ENCODE data around the gene CBFA2T3. TPM values are rescaled to one million over a fixed set of nuclear protein-coding genes. Genes with fewer than 3 reads are reported as not detected.

Gene CBFA2T3
- polyA plus RNA-seq, 1 experiment = not detected

GRCh38 chr16:88922826-88923410 lies 54.1 kb downstream of the CBFA2T3 start:
- no peak for DNase-seq (ENCODE audit: low read depth)
- TF ChIP-seq CTCF (IDR thresholded peaks at IDR 0.05; ENCODE audit: insufficient read depth, low read depth, low read length) = no peak
- Histone ChIP-seq H3K4me3 (ENCODE audit: low read depth, low read length) (no peak overlapping the region), H3K27me3 (ENCODE audit: control insufficient read depth, insufficient read depth, low read length) (no peaks in the 10 kb centered on the region; the same call in 1 of the 2 replicates), H3K36me3 (ENCODE audit: control insufficient read depth, insufficient read depth, low read length) (no peaks in the 10 kb centered on the region)
- POLR2A ChIA-PET = no interaction called here
- CTCF ChIA-PET = interaction anchor here (1.2 kb wide), 1 partner anchor 65 kb away, joined by 3 read pairs; no protein-coding TSS in a partner anchor

GRCh38 chr16:88922114-88922825 lies 54.7 kb downstream of the CBFA2T3 start:
- no peak overlapping the region for H3K4me3 ChIP-seq (ENCODE audit: low read depth, low read length)
- CTCF ChIA-PET = interaction anchor here (1.1 to 1.2 kb wide), 2 partner anchors 57 to 65 kb away, joined by 3 read pairs; no protein-coding TSS in a partner anchor
- POLR2A ChIA-PET = no interaction called here
- no peaks in the 10 kb centered on the region; the same call in 1 of the 2 replicates for H3K27me3 ChIP-seq (ENCODE audit: control insufficient read depth, insufficient read depth, low read length)
- no peak for TF ChIP-seq CTCF (IDR thresholded peaks at IDR 0.05; ENCODE audit: insufficient read depth, low read depth, low read length)
- DNase-seq (ENCODE audit: low read depth) = no peak
- H3K36me3 ChIP-seq (ENCODE audit: control insufficient read depth, insufficient read depth, low read length) = no peaks in the 10 kb centered on the region

- CTCF ChIA-PET = interaction anchor here (1.0 to 1.2 kb wide), 3 partner anchors 56 to 64 kb away, joined by 3 read pairs; no protein-coding TSS in a partner anchor
- POLR2A ChIA-PET = no interaction called here
- TF ChIP-seq CTCF (IDR thresholded peaks at IDR 0.05; ENCODE audit: insufficient read depth, low read depth, low read length) = no peak
- H3K4me3 ChIP-seq (ENCODE audit: low read depth, low read length) = no peak overlapping the region
- H3K36me3 ChIP-seq (ENCODE audit: control insufficient read depth, insufficient read depth, low read length) = no peaks in the 10 kb centered on the region
- no peak for DNase-seq (ENCODE audit: low read depth)
- no peaks in the 10 kb centered on the region; the same call in 1 of the 2 replicates for H3K27me3 ChIP-seq (ENCODE audit: control insufficient read depth, insufficient read depth, low read length)
Observed at GRCh38 chr16:88921591-88921990, 55.4 kb downstream of the CBFA2T3 start.

GRCh38 chr16:88920618-88921590 lies 56.1 kb downstream of the CBFA2T3 start:
- H3K36me3 ChIP-seq (ENCODE audit: control insufficient read depth, insufficient read depth, low read length) = no peaks in the 10 kb centered on the region
- TF ChIP-seq CTCF (IDR thresholded peaks at IDR 0.05; ENCODE audit: insufficient read depth, low read depth, low read length) = no peak
- H3K27me3 ChIP-seq (ENCODE audit: control insufficient read depth, insufficient read depth, low read length) = no peaks in the 10 kb centered on the region; the same call in 1 of the 2 replicates
- ChIA-PET POLR2A (no interaction called here), CTCF (interaction anchor here (1.0 kb wide), 1 partner anchor 63 kb away, joined by 3 read pairs; no protein-coding TSS in a partner anchor)
- DNase-seq (ENCODE audit: low read depth) = peak; percentile 50
- H3K4me3 ChIP-seq (ENCODE audit: low read depth, low read length) = no peak overlapping the region

Data from BJ (cell line).